SK-N-SH (cell line): ENCODE results near the gene ZMYND8. TPM values are rescaled to one million over a fixed set of nuclear protein-coding genes. Genes with fewer than 3 reads are reported as not detected.

Experiments used
- CTCF ChIA-PET: fragments of 300-600, 350-600 bp; formaldehyde crosslinking; extraction: SDS; loops from one replicate; lab custom pipeline; 2021; lab: Yijun Ruan, JAX
- POLR2A ChIA-PET: fragments of 350-600 bp; sonication (Branson Sonifier 250); formaldehyde crosslinking; extraction: SDS; loops from one replicate; lab custom pipeline; 2020; ENCODE audit warnings: antibody characterized with exemption, inconsistent platforms; lab: Yijun Ruan, JAX
- DNase-seq: peaks from one replicate; pipeline ENCODE4 v3.0.0; 2012
- H2AFZ ChIP-seq: fragments of 200-600 bp; sonication (generic); 2 replicates; pipeline ENCODE4 v1.8.1; 2016; ENCODE audit warnings: antibody characterized with exemption, mild to moderate bottlenecking, low read depth
- H3F3A ChIP-seq: fragments of 200-600 bp; sonication (generic); replicated peaks from 2 replicates; pipeline ENCODE3; 2016; ENCODE audit warnings: antibody characterized with exemption, mild to moderate bottlenecking; ENCODE audit not compliant: insufficient read depth
- H3K27ac ChIP-seq, 2 experiments: fragments of 200-500 bp in 1 of 2; fragments of 200-600 bp in 1 of 2; sonication (Bioruptor generic) in 1 of 2; sonication (generic), shearing (Covaris generic) in 1 of 2; 2 replicates each; pipeline versions ENCODE4 v1.5.1 to v1.6.1; 2014 to 2016; ENCODE audit warnings: low read depth in 2 of 2, inconsistent platforms in 1 of 2, low read length in 1 of 2, mild to moderate bottlenecking in 1 of 2, mixed read lengths in 1 of 2
- H3K27me3 ChIP-seq: fragments of 200-600 bp; sonication (generic), shearing (Covaris generic); 2 replicates; pipeline ENCODE4 v1.6.1; 2016; ENCODE audit warnings: mixed run types; ENCODE audit not compliant: insufficient read depth
- H3K36me3 ChIP-seq, 2 experiments: fragments of 200-500 bp in 1 of 2; fragments of 200-600 bp in 1 of 2; sonication (Bioruptor generic) in 1 of 2; sonication (generic) in 1 of 2; replicated peaks in 1 of 2; 2 replicates each; pipeline versions ENCODE3 to v1.5.1; 2014 to 2016; ENCODE audit warnings: low read length in 1 of 2, mild to moderate bottlenecking in 1 of 2; ENCODE audit not compliant: insufficient read depth in 2 of 2, control insufficient read depth in 1 of 2
- H3K4me1 ChIP-seq, 2 experiments: fragments of 200-500 bp in 1 of 2; fragments of 200-600 bp in 1 of 2; sonication (Bioruptor generic) in 1 of 2; sonication (generic), shearing (Covaris generic) in 1 of 2; 2 replicates each; pipeline versions ENCODE4 v1.5.1 to v1.6.1; 2014 to 2016; ENCODE audit warnings: low read depth in 1 of 2, low read length in 1 of 2, mixed run types in 1 of 2; ENCODE audit not compliant: insufficient read depth in 2 of 2, control insufficient read depth in 1 of 2
- H3K4me2 ChIP-seq: fragments of 200-600 bp; sonication (generic), shearing (Covaris generic); 2 replicates; pipeline ENCODE4 v1.6.1; 2017; ENCODE audit warnings: mixed run types
- H3K4me3 ChIP-seq, 2 experiments: fragments of 200-500 bp in 1 of 2; fragments of 200-600 bp in 1 of 2; sonication (Bioruptor generic) in 1 of 2; sonication (generic), shearing (Covaris generic) in 1 of 2; 2 replicates each; pipeline versions ENCODE4 v1.5.1 to v1.8.1; 2014 to 2016; ENCODE audit warnings: low read depth in 2 of 2, inconsistent platforms in 1 of 2, low read length in 1 of 2, mild to moderate bottlenecking in 1 of 2, mixed read lengths in 1 of 2, moderate library complexity in 1 of 2
- H3K79me2 ChIP-seq: fragments of 200-600 bp; sonication (generic); 2 replicates; pipeline ENCODE4 v1.8.1; 2017; ENCODE audit warnings: mild to moderate bottlenecking; ENCODE audit not compliant: insufficient read depth
- H3K9ac ChIP-seq: fragments of 200-600 bp; sonication (generic); 2 replicates; pipeline ENCODE4 v1.6.1; 2017; ENCODE audit warnings: mixed run types
- H3K9me2 ChIP-seq: fragments of 200-600 bp; sonication (generic); 2 replicates; pipeline ENCODE4 v1.6.1; 2017; ENCODE audit warnings: mixed run types
- H3K9me3 ChIP-seq: fragments of 200-600 bp; sonication (generic); 2 replicates; pipeline ENCODE4 v1.6.1; 2017; ENCODE audit warnings: mixed run types, mild to moderate bottlenecking, moderate library complexity
- H4K20me1 ChIP-seq: fragments of 200-600 bp; sonication (generic); 2 replicates; pipeline ENCODE4 v1.6.1; 2017; ENCODE audit warnings: mild to moderate bottlenecking, mixed run types; ENCODE audit not compliant: insufficient read depth
- CHD2 ChIP-seq: fragments of 150-350 bp; IDR thresholded peaks from 2 replicates; pipeline ENCODE4 v1.6.1; 2018; ENCODE audit warnings: low read length; ENCODE audit not compliant: partially characterized antibody
- ELF1 ChIP-seq: IDR thresholded peaks from 2 replicates; pipeline ENCODE4 v1.4.0; 2012
- EP300 ChIP-seq, 2 experiments: IDR thresholded peaks; 2 replicates each; pipeline versions ENCODE4 v1.4.0 to v1.6.1; 2012; ENCODE audit warnings: borderline replicate concordance in 1 of 2, low read depth in 1 of 2, low read length in 1 of 2
- FOXM1 ChIP-seq: IDR thresholded peaks from 2 replicates; pipeline ENCODE4 v1.4.0; 2012; ENCODE audit warnings: low read depth, mild to moderate bottlenecking
- RAD21 ChIP-seq: IDR thresholded peaks from 2 replicates; pipeline ENCODE4 v1.6.1; 2012; ENCODE audit warnings: mild to moderate bottlenecking, low read length
- RCOR1 ChIP-seq: fragments of 150-350 bp; IDR thresholded peaks from 2 replicates; pipeline ENCODE4 v1.6.1; 2017; ENCODE audit warnings: antibody characterized with exemption, low read length
- RFX5 ChIP-seq: IDR thresholded peaks from 2 replicates; pipeline ENCODE4 v1.6.1; 2012; ENCODE audit warnings: mild to moderate bottlenecking, improper control_type of control experiment, low read length
- SIN3A ChIP-seq: IDR thresholded peaks from 2 replicates; pipeline ENCODE4 v1.6.1; 2012; ENCODE audit warnings: low read depth, mild to moderate bottlenecking, low read length, moderate library complexity, borderline replicate concordance
- WGBS: methylation state at CpG from one replicate; pipeline ENCODE4 v1.1.6; 2017; ENCODE audit warnings: low lambda C conversion rate; 5-methylcytosine and 5-hydroxymethylcytosine counted together
- polyA plus RNA-seq, 3 experiments: library from polyadenylated mRNA; depleted of rRNA; stranded (reverse); fragments of >200 nt; gene quantifications; 2 replicates each; pipeline ENCODE4 v1.2.3, GENCODE V29; 2012
- TF ChIP-seq, protein P1 (sequence below): fragments of 150-350 bp; IDR thresholded peaks from 2 replicates; pipeline ENCODE4 v1.6.1; 2017; ENCODE audit warnings: antibody characterized with exemption, low read length, low read depth, borderline replicate concordance
- TF ChIP-seq, protein P2 (sequence below): IDR thresholded peaks from 2 replicates; pipeline ENCODE4 v1.4.0; 2012; ENCODE audit warnings: low read depth, borderline replicate concordance
- TF ChIP-seq, protein P3 (sequence below): fragments of 200-600 bp; sonication (generic); IDR thresholded peaks from 2 replicates; pipeline ENCODE4 v1.6.1; 2017; ENCODE audit warnings: antibody characterized with exemption, mild to moderate bottlenecking, moderate library complexity
- TF ChIP-seq, protein P4 (sequence below): IDR thresholded peaks from 2 replicates; pipeline ENCODE4; 2012

The ZMYND8 gene
- polyA plus RNA-seq, 1 of the 3 experiments (the other 2 are of a cell fraction), result 25.3 TPM

DNA sequence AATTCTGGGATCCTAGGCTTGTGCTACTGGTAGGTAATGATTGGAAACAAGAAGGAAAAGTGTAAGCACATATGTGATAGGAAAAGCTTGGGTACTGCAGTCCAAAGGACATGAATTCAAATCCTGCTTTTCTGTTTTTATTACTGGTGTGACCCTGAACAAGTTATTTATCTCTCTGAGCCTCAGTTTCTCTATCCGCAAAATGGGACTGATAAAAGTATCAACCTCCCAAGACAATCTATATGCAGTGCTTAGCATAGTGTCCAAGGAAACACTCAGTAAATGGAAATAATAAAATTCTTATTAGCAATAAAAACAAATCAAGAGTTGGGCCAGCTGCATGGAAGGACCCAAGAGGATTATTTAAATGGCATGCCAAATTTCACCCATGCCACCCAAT is 108.5 kb downstream of the ZMYND8 start:
- no peaks in the 10 kb centered on the region for H3K9me3 ChIP-seq
- H3K36me3 ChIP-seq, result peaks cover 51 to 73% of the 10 kb centered on the region in 2 experiments
- no peaks in the 10 kb centered on the region for H3K27me3 ChIP-seq
- H3K4me1 ChIP-seq, result peaks cover 0 to 12% of the 10 kb centered on the region in 2 experiments; a peak in 2 of 4 replicates
- TF ChIP-seq FOXM1 (no peak), EP300 (IDR thresholded peaks at IDR 0.05; ENCODE audit: borderline replicate concordance in 1 of 2, low read depth in 1 of 2, low read length in 1 of 2) (no peak), CHD2 (no peak), ELF1 (no peak), RFX5 (no peak), RAD21 (no peak), SIN3A (no peak), RCOR1 (no peak)
- TF ChIP-seq, protein P1, sequence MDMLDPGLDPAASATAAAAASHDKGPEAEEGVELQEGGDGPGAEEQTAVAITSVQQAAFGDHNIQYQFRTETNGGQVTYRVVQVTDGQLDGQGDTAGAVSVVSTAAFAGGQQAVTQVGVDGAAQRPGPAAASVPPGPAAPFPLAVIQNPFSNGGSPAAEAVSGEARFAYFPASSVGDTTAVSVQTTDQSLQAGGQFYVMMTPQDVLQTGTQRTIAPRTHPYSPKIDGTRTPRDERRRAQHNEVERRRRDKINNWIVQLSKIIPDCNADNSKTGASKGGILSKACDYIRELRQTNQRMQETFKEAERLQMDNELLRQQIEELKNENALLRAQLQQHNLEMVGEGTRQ, result no peak
- TF ChIP-seq, protein P2, sequence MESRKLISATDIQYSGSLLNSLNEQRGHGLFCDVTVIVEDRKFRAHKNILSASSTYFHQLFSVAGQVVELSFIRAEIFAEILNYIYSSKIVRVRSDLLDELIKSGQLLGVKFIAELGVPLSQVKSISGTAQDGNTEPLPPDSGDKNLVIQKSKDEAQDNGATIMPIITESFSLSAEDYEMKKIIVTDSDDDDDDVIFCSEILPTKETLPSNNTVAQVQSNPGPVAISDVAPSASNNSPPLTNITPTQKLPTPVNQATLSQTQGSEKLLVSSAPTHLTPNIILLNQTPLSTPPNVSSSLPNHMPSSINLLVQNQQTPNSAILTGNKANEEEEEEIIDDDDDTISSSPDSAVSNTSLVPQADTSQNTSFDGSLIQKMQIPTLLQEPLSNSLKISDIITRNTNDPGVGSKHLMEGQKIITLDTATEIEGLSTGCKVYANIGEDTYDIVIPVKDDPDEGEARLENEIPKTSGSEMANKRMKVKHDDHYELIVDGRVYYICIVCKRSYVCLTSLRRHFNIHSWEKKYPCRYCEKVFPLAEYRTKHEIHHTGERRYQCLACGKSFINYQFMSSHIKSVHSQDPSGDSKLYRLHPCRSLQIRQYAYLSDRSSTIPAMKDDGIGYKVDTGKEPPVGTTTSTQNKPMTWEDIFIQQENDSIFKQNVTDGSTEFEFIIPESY, result no peak
- TF ChIP-seq, protein P3, sequence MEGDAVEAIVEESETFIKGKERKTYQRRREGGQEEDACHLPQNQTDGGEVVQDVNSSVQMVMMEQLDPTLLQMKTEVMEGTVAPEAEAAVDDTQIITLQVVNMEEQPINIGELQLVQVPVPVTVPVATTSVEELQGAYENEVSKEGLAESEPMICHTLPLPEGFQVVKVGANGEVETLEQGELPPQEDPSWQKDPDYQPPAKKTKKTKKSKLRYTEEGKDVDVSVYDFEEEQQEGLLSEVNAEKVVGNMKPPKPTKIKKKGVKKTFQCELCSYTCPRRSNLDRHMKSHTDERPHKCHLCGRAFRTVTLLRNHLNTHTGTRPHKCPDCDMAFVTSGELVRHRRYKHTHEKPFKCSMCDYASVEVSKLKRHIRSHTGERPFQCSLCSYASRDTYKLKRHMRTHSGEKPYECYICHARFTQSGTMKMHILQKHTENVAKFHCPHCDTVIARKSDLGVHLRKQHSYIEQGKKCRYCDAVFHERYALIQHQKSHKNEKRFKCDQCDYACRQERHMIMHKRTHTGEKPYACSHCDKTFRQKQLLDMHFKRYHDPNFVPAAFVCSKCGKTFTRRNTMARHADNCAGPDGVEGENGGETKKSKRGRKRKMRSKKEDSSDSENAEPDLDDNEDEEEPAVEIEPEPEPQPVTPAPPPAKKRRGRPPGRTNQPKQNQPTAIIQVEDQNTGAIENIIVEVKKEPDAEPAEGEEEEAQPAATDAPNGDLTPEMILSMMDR, result no peak
- TF ChIP-seq, protein P4, sequence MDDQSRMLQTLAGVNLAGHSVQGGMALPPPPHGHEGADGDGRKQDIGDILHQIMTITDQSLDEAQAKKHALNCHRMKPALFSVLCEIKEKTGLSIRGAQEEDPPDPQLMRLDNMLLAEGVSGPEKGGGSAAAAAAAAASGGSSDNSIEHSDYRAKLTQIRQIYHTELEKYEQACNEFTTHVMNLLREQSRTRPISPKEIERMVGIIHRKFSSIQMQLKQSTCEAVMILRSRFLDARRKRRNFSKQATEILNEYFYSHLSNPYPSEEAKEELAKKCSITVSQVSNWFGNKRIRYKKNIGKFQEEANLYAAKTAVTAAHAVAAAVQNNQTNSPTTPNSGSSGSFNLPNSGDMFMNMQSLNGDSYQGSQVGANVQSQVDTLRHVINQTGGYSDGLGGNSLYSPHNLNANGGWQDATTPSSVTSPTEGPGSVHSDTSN, result no peak
- H3K9me2 ChIP-seq, result no peaks in the 10 kb centered on the region
- CTCF ChIA-PET, result interaction anchor here (1.8 to 3.2 kb wide), 3 partner anchors 10 to 136 kb away, joined by 6 to 10 read pairs (median 7); no protein-coding TSS in a partner anchor
- peaks cover 10% of the 10 kb centered on the region for H3F3A ChIP-seq
- DNase-seq, result no peak
- WGBS, result 95% methylated on average over 1 of the region's 1 CpG
- no peak overlapping the region for H2AFZ ChIP-seq
- peaks cover 53% of the 10 kb centered on the region; the same call in 1 of the 2 replicates for H3K79me2 ChIP-seq
- H3K27ac ChIP-seq, result no peak overlapping the region
- POLR2A ChIA-PET, result no interaction called here
- H3K4me3 ChIP-seq, result no peak overlapping the region
- no peak overlapping the region for H3K4me2 ChIP-seq
- peaks cover 6% of the 10 kb centered on the region for H4K20me1 ChIP-seq
- H3K9ac ChIP-seq, result no peak overlapping the region
